ENCODE measurements around the gene LENEP. TPM values are rescaled to one million over a fixed set of nuclear protein-coding genes. Genes with fewer than 3 reads are reported as not detected.

Gene LENEP
- total RNA-seq, 1 donor from 2014 or later, result 0.82 TPM

GRCh38 chr1:154972517-154973343 is 20.7 kb upstream of the LENEP start:
- Mint-ChIP-seq H3K27me3 (ENCODE audit: unreplicated experiment) (peaks cover 33% of the 10 kb centered on the region), H3K27ac (ENCODE audit: unreplicated experiment) (no peak overlapping the region), H3K4me1 (ENCODE audit: unreplicated experiment) (peaks cover 41% of the 10 kb centered on the region), H3K9me3 (ENCODE audit: unreplicated experiment) (no peaks in the 10 kb centered on the region), H3K36me3 (ENCODE audit: low read depth, unreplicated experiment) (peaks cover 31% of the 10 kb centered on the region), H3K4me3 (ENCODE audit: unreplicated experiment) (no peak overlapping the region)
- no peak for TF ChIP-seq CTCF (IDR thresholded peaks at IDR 0.05; ENCODE audit: unreplicated experiment)
- DNase-seq (ENCODE audit: low spot score), result peak; percentile 79

- DNase-seq (ENCODE audit: low spot score), result peak; percentile 94
- H3K4me3 Mint-ChIP-seq (ENCODE audit: unreplicated experiment), result no peak overlapping the region
- H3K4me1 Mint-ChIP-seq (ENCODE audit: unreplicated experiment), result peaks cover 33% of the 10 kb centered on the region
- peaks cover 27% of the 10 kb centered on the region for H3K27me3 Mint-ChIP-seq (ENCODE audit: unreplicated experiment)
- no peak for TF ChIP-seq CTCF (IDR thresholded peaks at IDR 0.05; ENCODE audit: unreplicated experiment)
- no peaks in the 10 kb centered on the region for H3K9me3 Mint-ChIP-seq (ENCODE audit: unreplicated experiment)
- peaks cover 24% of the 10 kb centered on the region for H3K36me3 Mint-ChIP-seq (ENCODE audit: low read depth, unreplicated experiment)
- H3K27ac Mint-ChIP-seq (ENCODE audit: unreplicated experiment), result no peak overlapping the region
These were observed 19.9 kb upstream of the LENEP start for GRCh38 chr1:154973344-154974101.

- H3K27me3 Mint-ChIP-seq (ENCODE audit: unreplicated experiment), result peaks cover 23% of the 10 kb centered on the region
- H3K4me3 Mint-ChIP-seq (ENCODE audit: unreplicated experiment), result no peak within 1 kb of the TSS
- no peak within 1 kb of the TSS for H3K27ac Mint-ChIP-seq (ENCODE audit: unreplicated experiment)
These were observed 19.1 kb upstream of the LENEP start, which contains the start of gene CKS1B for GRCh38 chr1:154974102-154974807. TSS of gene CKS1B (plus strand) at chr1:154974681. CDS start at chr1:154974746, 65 bp downstream.

GRCh38 chr1:154974808-154975408 is 18.5 kb upstream of the LENEP start:
- Mint-ChIP-seq H3K9me3 (ENCODE audit: unreplicated experiment) (no peaks in the 10 kb centered on the region), H3K27me3 (ENCODE audit: unreplicated experiment) (peaks cover 18% of the 10 kb centered on the region), H3K36me3 (ENCODE audit: low read depth, unreplicated experiment) (peaks cover 18% of the 10 kb centered on the region)

More at GRCh38 chr1:154974102-154974807, 19.1 kb upstream of the LENEP start, which contains the start of gene CKS1B:
- Mint-ChIP-seq H3K9me3 (ENCODE audit: unreplicated experiment) (no peaks in the 10 kb centered on the region), H3K36me3 (ENCODE audit: low read depth, unreplicated experiment) (peaks cover 18% of the 10 kb centered on the region), H3K4me1 (ENCODE audit: unreplicated experiment) (peaks cover 27% of the 10 kb centered on the region)
- DNase-seq (ENCODE audit: low spot score), result peak; percentile 91
- TF ChIP-seq CTCF (IDR thresholded peaks at IDR 0.05; ENCODE audit: unreplicated experiment), result no peak

More at GRCh38 chr1:154974808-154975408, 18.5 kb upstream of the LENEP start:
- peaks cover 21% of the 10 kb centered on the region for H3K4me1 Mint-ChIP-seq (ENCODE audit: unreplicated experiment)
- H3K27ac Mint-ChIP-seq (ENCODE audit: unreplicated experiment), result no peak overlapping the region
- peak; percentile 93 for DNase-seq (ENCODE audit: low spot score)
- no peak overlapping the region for H3K4me3 Mint-ChIP-seq (ENCODE audit: unreplicated experiment)
- TF ChIP-seq CTCF (IDR thresholded peaks at IDR 0.05; ENCODE audit: unreplicated experiment), result no peak

Measured in endothelial cell (in vitro differentiated cells).